ENCODE measurements around the gene FBXO27.

- no peak for TF ChIP-seq CTCF (IDR thresholded peaks at IDR 0.05)
- no peak for TF ChIP-seq POLR2A (IDR thresholded peaks at IDR 0.05)
Observed at GRCh38 chr19:38975214-38975860, 57.0 kb downstream of the FBXO27 start, which contains the start of gene FBXO17.

All from adrenal gland (tissue), 5 donors.